NCI-H2171 treated with DMSO at 0.1 percent for 48 hours (cell line): ENCODE measurements around the gene ARID4B.
A peak's percentile ranks its signal among the peaks of the same experiment; 100 is the strongest.
"Not testable (repeated sequence)": the region's sequence is repeated elsewhere in the genome, so short reads cannot be mapped to it uniquely, and the experiment has no call there.

Source experiments
- DNase-seq: peaks from one replicate; lab custom pipeline; 2025; lab: John Stamatoyannopoulos, UW

ARID4B gene

GRCh38 chr1:235327559-235328270, at the start of gene ARID4B:
Gene ARID4B, minus strand, starts transcription at chr1:235328179. Its CDS starts 1,260 bp downstream, at chr1:235326919.
- DNase-seq, result peak; percentile 68

- no peak for DNase-seq
Measured at GRCh38 chr1:235375919-235376605, 48.1 kb upstream of the ARID4B start.

- no peak for DNase-seq
Measured at GRCh38 chr1:235369802-235370201, 41.8 kb upstream of the ARID4B start.

- no peak for DNase-seq
Measured at GRCh38 chr1:235368428-235368827, 40.4 kb upstream of the ARID4B start.

GRCh38 chr1:235367000-235367908, 39.3 kb upstream of the ARID4B start, which contains the start of gene TBCE:
Gene TBCE, plus strand, starts transcription at chr1:235367427. Its CDS starts 12,623 bp downstream, at chr1:235380050.
- DNase-seq, result peak; percentile 96

- DNase-seq, result no peak
Measured at GRCh38 chr1:235366286-235366685, 38.3 kb upstream of the ARID4B start.

GRCh38 chr1:235364189-235364588, 36.2 kb upstream of the ARID4B start:
- not testable (repeated sequence) for DNase-seq

- DNase-seq, result no peak
Measured at GRCh38 chr1:235358899-235359298, 30.9 kb upstream of the ARID4B start.

GRCh38 chr1:235357485-235358373, 29.8 kb upstream of the ARID4B start:
- peak; percentile 70 for DNase-seq

GRCh38 chr1:235351898-235352297, 23.9 kb upstream of the ARID4B start:
- no peak for DNase-seq

GRCh38 chr1:235351441-235351840, 23.5 kb upstream of the ARID4B start:
- no peak for DNase-seq

- DNase-seq, result no peak
Measured at GRCh38 chr1:235343726-235344125, 15.7 kb upstream of the ARID4B start.

GRCh38 chr1:235342471-235342870, 14.5 kb upstream of the ARID4B start:
- no peak for DNase-seq

- DNase-seq, result no peak
Measured at GRCh38 chr1:235342039-235342438, 14.1 kb upstream of the ARID4B start.

GRCh38 chr1:235341334-235341733, 13.4 kb upstream of the ARID4B start:
- DNase-seq, result no peak

GRCh38 chr1:235339746-235340145, 11.8 kb upstream of the ARID4B start:
- no peak for DNase-seq

- DNase-seq, result no peak
Measured at GRCh38 chr1:235336903-235337302, 8.9 kb upstream of the ARID4B start.

GRCh38 chr1:235331401-235331800, 3.4 kb upstream of the ARID4B start:
- no peak for DNase-seq

- no peak for DNase-seq
Measured at GRCh38 chr1:235330918-235331285, 2.9 kb upstream of the ARID4B start.

GRCh38 chr1:235329139-235329902, 1.3 kb upstream of the ARID4B start:
- no peak for DNase-seq
